Measurements from ENCODE around the gene YJEFN3. TPM values are rescaled to one million over a fixed set of nuclear protein-coding genes. Genes with fewer than 3 reads are reported as not detected.

The YJEFN3 gene
- polyA plus RNA-seq, 3 donors: 2.3 TPM; not detected in 2

DNA sequence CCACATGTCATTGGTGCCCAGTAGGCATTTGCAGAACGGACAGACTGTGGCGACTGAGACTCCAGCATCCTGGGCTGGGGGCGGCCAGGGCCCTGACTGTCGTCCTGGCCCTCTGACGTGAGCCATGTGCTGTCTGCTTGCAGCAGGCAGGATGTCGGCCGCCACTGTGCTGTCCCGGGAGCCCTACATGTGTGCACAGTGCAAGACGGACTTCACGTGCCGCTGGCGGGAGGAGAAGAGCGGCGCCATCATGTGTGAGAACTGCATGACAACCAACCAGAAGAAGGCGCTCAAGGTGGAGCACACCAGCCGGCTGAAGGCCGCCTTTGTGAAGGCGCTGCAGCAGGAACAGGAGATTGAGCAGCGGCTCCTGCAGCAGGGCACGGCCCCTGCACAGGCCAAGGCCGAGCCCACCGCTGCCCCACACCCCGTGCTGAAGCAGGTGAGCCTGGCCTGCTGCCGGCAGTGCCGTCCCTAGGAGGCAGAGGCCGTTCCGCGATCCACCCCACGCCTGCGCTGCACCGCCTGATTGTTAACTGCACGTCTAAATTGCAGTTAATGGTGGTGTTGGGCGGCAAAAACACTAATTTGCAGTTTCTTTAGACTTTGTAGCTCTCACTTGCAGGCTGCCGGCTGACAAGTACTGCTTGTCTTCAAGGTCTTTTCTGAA is 27.6 kb upstream of the YJEFN3 start:
- no peaks in the 10 kb centered on the region for H3K9me3 ChIP-seq (replicated peaks in 1 of 2; ENCODE audit: control insufficient read depth in 1 of 2, insufficient read depth in 1 of 2, low read length in 2 of 2)
- Mint-ChIP-seq H3K4me3 (no peak overlapping the region), H3K36me3 (peaks cover 95 to 98% of the 10 kb centered on the region in 2 donors), H3K4me1 (peaks cover 2% of the 10 kb centered on the region), H3K27me3 (ENCODE audit: low read depth in 3 of 3) (peaks cover 0 to 2% (median 0%) of the 10 kb centered on the region in 3 donors), H3K27ac (peak overlapping the region in 1 of 7 donors; percentile 51), H3K9me3 (peaks cover 0 to 5% (median 0%) of the 10 kb centered on the region in 7 donors)
- H3K79me2 ChIP-seq (ENCODE audit: insufficient read depth, low read length): no peaks in the 10 kb centered on the region
- H3K27ac ChIP-seq (ENCODE audit: low read depth in 1 of 2, low read length in 2 of 2): no peak overlapping the region
- no peak overlapping the region for H3K9ac ChIP-seq (ENCODE audit: insufficient read depth, low read length, poor library complexity, severe bottlenecking)
- no peak overlapping the region for H3K4me2 ChIP-seq (replicated peaks; ENCODE audit: extremely low read depth, low read length, poor library complexity, severe bottlenecking)
- H4K20me1 ChIP-seq (ENCODE audit: insufficient read depth, low read length): peaks cover 31% of the 10 kb centered on the region
- no peaks in the 10 kb centered on the region for H3K4me1 ChIP-seq (ENCODE audit: control insufficient read depth in 1 of 2, insufficient read depth in 2 of 2, low read length in 2 of 2)
- no peak overlapping the region for H3K4me3 ChIP-seq (replicated peaks in 1 of 3; ENCODE audit: low read depth in 2 of 3, low read length in 3 of 3)
- intact Hi-C loops (cut with micrococcal nuclease): no loop called here
- 95% methylated on average over 34 of the region's 34 CpGs for WGBS (ENCODE audit: insufficient coverage)
- peaks cover 97 to 100% of the 10 kb centered on the region in 2 donors for H3K36me3 ChIP-seq (replicated peaks in 1 of 2; ENCODE audit: control insufficient read depth in 1 of 2, insufficient read depth in 2 of 2, low read length in 2 of 2)
- no peaks in the 10 kb centered on the region for H3K27me3 ChIP-seq (ENCODE audit: control insufficient read depth in 2 of 2, insufficient read depth in 2 of 2, low read length in 2 of 2)
- TF ChIP-seq, protein P1, sequence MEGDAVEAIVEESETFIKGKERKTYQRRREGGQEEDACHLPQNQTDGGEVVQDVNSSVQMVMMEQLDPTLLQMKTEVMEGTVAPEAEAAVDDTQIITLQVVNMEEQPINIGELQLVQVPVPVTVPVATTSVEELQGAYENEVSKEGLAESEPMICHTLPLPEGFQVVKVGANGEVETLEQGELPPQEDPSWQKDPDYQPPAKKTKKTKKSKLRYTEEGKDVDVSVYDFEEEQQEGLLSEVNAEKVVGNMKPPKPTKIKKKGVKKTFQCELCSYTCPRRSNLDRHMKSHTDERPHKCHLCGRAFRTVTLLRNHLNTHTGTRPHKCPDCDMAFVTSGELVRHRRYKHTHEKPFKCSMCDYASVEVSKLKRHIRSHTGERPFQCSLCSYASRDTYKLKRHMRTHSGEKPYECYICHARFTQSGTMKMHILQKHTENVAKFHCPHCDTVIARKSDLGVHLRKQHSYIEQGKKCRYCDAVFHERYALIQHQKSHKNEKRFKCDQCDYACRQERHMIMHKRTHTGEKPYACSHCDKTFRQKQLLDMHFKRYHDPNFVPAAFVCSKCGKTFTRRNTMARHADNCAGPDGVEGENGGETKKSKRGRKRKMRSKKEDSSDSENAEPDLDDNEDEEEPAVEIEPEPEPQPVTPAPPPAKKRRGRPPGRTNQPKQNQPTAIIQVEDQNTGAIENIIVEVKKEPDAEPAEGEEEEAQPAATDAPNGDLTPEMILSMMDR (IDR thresholded peaks at IDR 0.05): no peak
- DNase-seq: no peak
- H2AFZ ChIP-seq (ENCODE audit: insufficient read depth, low read depth, low read length, poor library complexity, severe bottlenecking): no peak overlapping the region

DNA sequence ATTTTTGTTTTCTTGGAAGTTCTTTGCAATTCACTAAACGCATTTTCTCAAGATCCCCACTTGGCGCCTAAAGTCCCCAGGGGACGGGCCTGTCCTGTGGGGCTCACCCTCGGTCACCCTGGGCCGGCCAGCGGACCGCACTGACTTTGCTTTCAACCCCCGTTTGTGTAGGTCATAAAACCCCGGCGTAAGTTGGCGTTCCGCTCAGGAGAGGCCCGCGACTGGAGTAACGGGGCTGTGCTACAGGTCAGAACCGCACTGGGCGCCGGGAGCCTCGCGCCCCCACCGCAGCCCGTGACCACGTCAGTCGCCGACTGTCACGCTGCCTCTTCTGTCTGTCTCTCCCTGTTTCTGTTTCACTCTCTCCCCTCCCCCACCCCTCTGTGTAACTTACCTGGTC is 26.9 kb upstream of the YJEFN3 start:
- Histone ChIP-seq H3K27me3 (ENCODE audit: control insufficient read depth in 2 of 2, insufficient read depth in 2 of 2, low read length in 2 of 2) (no peaks in the 10 kb centered on the region), H3K79me2 (ENCODE audit: insufficient read depth, low read length) (no peaks in the 10 kb centered on the region), H4K20me1 (ENCODE audit: insufficient read depth, low read length) (peaks cover 31% of the 10 kb centered on the region), H3K27ac (ENCODE audit: low read depth in 1 of 2, low read length in 2 of 2) (no peak overlapping the region), H3K4me3 (replicated peaks in 1 of 3; ENCODE audit: low read depth in 2 of 3, low read length in 3 of 3) (no peak overlapping the region), H3K9ac (ENCODE audit: insufficient read depth, low read length, poor library complexity, severe bottlenecking) (no peak overlapping the region), H2AFZ (ENCODE audit: insufficient read depth, low read depth, low read length, poor library complexity, severe bottlenecking) (no peak overlapping the region), H3K4me2 (replicated peaks; ENCODE audit: extremely low read depth, low read length, poor library complexity, severe bottlenecking) (no peak overlapping the region), H3K4me1 (ENCODE audit: control insufficient read depth in 1 of 2, insufficient read depth in 2 of 2, low read length in 2 of 2) (no peaks in the 10 kb centered on the region), H3K9me3 (replicated peaks in 1 of 2; ENCODE audit: control insufficient read depth in 1 of 2, insufficient read depth in 1 of 2, low read length in 2 of 2) (no peaks in the 10 kb centered on the region), H3K36me3 (replicated peaks in 1 of 2; ENCODE audit: control insufficient read depth in 1 of 2, insufficient read depth in 2 of 2, low read length in 2 of 2) (peaks cover 97 to 100% of the 10 kb centered on the region in 2 donors)
- DNase-seq: no peak
- intact Hi-C loops (cut with micrococcal nuclease): no loop called here
- TF ChIP-seq, protein P1 (IDR thresholded peaks at IDR 0.05): no peak
- peaks cover 0 to 5% (median 0%) of the 10 kb centered on the region in 7 donors for H3K9me3 Mint-ChIP-seq
- WGBS (ENCODE audit: insufficient coverage): 99% methylated on average over 11 of the region's 26 CpGs
- peaks cover 2% of the 10 kb centered on the region for H3K4me1 Mint-ChIP-seq
- H3K36me3 Mint-ChIP-seq: peaks cover 94 to 98% of the 10 kb centered on the region in 2 donors
- H3K27me3 Mint-ChIP-seq (ENCODE audit: low read depth in 3 of 3): peaks cover 0 to 3% (median 0%) of the 10 kb centered on the region in 3 donors
- H3K4me3 Mint-ChIP-seq: no peak overlapping the region
- H3K27ac Mint-ChIP-seq: peak overlapping the region in 1 of 7 donors; percentile 19
